GM18517 (cell line): ENCODE data around the gene SDR39U1.

Experiments
- ATAC-seq: cut with Tn5 transposase; IDR thresholded peaks from one replicate; pipeline ENCODE4 v1.9.1; 2021; ENCODE audit warnings: mild to moderate bottlenecking, moderate library complexity; ENCODE audit not compliant: unreplicated experiment

The SDR39U1 gene

GRCh38 chr14:24430143-24430681 is 12.4 kb downstream of the SDR39U1 start:
- ATAC-seq = peak; percentile 57

GRCh38 chr14:24429395-24430142 is 13.0 kb downstream of the SDR39U1 start, which contains the start of the genes CBLN3 and KHNYN:
TSS of gene CBLN3 (minus strand) at chr14:24429668. CDS start at chr14:24429054, 614 bp downstream.
TSS of gene KHNYN (plus strand) at chr14:24429954. CDS start at chr14:24430731, 777 bp downstream.
- ATAC-seq = peak; percentile 82

- ATAC-seq = no peak
Observed at GRCh38 chr14:24428628-24429394, 13.8 kb downstream of the SDR39U1 start.

- ATAC-seq = no peak
Observed at GRCh38 chr14:24427537-24428508, 14.8 kb downstream of the SDR39U1 start.

GRCh38 chr14:24426912-24427536 is 15.6 kb downstream of the SDR39U1 start:
- ATAC-seq = no peak

GRCh38 chr14:24426150-24426911 is 16.2 kb downstream of the SDR39U1 start:
- no peak for ATAC-seq

- ATAC-seq = no peak
Observed at GRCh38 chr14:24425704-24426103, 16.9 kb downstream of the SDR39U1 start.

- no peak for ATAC-seq
Observed at GRCh38 chr14:24422694-24423601, 19.6 kb downstream of the SDR39U1 start.

GRCh38 chr14:24422261-24422660 is 20.3 kb downstream of the SDR39U1 start:
- ATAC-seq = no peak

GRCh38 chr14:24418492-24418873 is 24.1 kb downstream of the SDR39U1 start:
- ATAC-seq = no peak

GRCh38 chr14:24417832-24418491 is 24.6 kb downstream of the SDR39U1 start:
- ATAC-seq = no peak

GRCh38 chr14:24416932-24417619 is 25.5 kb downstream of the SDR39U1 start:
- ATAC-seq = no peak

- no peak for ATAC-seq
Observed at GRCh38 chr14:24416254-24416931, 26.2 kb downstream of the SDR39U1 start.

- ATAC-seq = no peak
Observed at GRCh38 chr14:24415421-24416253, 26.9 kb downstream of the SDR39U1 start.

GRCh38 chr14:24414732-24415420 is 27.7 kb downstream of the SDR39U1 start:
- no peak for ATAC-seq
